NCI-H2107 treated with DMSO at 0.1 percent for 48 hours (cell line): ENCODE data around the gene WWC1.
"Not testable (repeated sequence)": the region's sequence is repeated elsewhere in the genome, so short reads cannot be mapped to it uniquely, and the experiment has no call there.

Experiments used
- DNase-seq: peaks from one replicate; lab custom pipeline; 2025; ENCODE audit not compliant: unreplicated experiment; lab: John Stamatoyannopoulos, UW

Gene WWC1

DNA sequence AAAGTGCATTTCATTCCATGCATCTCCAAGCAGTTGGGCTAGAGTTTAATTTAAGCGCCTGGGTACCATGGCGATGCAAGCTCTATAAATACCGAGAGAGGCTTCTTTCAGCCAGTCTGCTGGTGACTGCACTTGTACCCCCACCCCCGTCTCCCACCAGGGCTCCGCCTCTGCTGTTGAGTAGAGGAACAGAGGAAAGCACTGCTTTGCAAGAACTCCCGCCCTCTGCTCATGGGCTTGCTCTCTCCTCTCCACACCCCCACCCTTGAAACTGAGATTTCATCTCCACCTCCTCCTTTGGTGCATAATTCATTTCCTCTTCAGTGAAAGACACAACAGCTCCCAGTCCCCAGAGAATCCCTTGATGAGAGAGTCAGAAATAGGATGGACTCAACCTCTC, 5.1 kb upstream of the WWC1 start:
- DNase-seq, result no peak

DNA sequence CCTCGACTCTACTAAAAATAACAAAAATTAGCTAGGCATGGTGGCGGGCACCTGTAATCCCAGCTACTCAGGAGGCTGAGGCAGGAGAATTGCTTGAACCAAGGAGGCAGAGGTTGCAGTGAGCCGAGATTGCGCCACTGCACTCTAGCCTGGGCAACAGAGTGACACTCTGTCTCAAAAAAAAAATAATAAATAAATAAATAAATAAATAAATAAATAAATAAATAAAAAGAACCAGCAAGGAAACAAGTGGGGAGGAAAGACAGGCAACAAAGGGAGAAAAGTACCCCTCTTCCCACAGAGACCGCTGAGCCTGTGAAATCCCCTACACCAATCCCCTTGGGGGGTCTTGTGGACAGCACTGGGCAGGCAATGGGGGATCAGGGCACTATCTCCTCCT, 4.6 kb upstream of the WWC1 start:
- DNase-seq, result not testable (repeated sequence)

DNA sequence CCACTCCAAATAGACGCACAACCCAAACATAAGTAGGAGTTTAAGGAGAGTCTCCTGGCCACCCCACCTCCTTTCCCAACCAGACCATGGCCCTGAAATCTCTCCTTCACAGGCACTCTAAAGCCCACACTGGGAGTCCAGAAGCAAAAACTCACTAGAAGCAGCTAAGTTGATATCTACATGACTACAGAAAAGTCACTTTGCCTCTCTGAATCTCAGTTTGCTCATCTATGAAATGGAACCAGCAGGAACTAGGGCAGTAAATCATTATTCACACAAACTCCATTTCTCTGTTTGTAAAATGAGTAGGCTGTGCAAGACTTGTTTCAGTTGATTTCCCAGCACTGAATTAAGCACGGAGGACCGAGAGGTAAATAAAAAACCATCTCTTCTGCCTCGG, 4.1 kb upstream of the WWC1 start:
- no peak for DNase-seq

DNA sequence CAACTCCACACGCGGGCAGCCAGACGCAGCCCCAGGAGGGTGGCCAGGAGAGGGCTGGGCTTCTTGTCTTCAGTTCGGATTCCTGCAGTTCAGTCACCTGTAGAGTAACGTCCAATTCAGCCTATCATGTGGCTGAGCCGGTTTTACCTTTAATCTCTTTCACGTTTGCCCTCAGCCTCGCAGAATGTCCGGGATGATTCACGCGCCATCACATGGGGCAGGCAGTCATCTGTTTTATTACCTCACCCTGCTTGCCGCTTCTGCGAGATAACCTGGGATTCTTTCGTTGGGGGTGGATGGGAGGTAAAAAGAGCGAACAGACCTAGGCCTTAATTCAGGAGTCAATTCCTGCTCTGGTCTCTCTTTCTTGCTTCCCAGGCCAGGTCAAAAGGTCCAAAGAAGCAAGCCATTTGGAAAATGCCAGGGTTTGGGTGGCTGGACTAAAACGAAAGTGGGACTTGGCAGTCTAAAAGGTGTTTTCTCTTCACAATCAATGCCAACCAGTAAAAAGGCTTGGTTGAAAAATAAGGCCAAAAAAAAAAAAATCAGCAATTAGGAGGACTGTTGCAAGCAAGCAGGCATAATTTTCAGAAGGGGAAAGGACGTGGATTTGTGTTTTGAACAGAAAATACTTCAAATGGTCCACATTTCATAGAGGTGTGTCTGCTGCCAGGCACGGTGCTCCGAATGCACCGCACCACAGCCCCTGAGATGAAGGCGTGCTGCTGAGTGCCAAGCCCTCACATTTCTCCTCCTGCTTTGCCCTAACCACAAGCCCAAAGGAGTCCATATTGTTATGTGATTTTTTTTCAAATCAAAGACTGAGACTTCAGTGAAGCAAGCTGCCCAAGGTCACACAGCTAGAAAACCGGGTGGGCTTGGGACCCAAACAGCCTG, 2.8 kb upstream of the WWC1 start:
- DNase-seq, result no peak

DNA sequence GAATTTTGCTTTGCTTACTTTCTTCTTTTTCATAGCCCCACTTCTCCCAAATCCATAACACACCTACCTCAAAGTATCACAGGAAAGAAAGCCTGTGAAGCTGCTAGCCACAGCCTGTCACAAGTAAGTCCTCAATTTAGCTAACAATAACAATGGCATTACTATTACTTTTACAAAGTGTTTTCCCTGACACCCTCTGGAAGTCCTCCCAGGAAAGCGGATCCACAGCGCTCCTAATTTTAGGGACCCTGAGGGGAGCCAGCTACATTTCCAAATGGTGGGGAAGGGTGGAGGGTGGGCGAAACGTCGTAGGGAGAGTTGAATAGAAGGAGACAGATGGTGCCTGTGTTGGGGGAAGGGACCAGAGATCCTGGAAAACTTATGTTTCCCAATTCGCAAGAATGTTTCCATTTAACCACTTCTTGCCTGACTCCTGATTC, 523 bp upstream of the WWC1 start:
- no peak for DNase-seq

DNA sequence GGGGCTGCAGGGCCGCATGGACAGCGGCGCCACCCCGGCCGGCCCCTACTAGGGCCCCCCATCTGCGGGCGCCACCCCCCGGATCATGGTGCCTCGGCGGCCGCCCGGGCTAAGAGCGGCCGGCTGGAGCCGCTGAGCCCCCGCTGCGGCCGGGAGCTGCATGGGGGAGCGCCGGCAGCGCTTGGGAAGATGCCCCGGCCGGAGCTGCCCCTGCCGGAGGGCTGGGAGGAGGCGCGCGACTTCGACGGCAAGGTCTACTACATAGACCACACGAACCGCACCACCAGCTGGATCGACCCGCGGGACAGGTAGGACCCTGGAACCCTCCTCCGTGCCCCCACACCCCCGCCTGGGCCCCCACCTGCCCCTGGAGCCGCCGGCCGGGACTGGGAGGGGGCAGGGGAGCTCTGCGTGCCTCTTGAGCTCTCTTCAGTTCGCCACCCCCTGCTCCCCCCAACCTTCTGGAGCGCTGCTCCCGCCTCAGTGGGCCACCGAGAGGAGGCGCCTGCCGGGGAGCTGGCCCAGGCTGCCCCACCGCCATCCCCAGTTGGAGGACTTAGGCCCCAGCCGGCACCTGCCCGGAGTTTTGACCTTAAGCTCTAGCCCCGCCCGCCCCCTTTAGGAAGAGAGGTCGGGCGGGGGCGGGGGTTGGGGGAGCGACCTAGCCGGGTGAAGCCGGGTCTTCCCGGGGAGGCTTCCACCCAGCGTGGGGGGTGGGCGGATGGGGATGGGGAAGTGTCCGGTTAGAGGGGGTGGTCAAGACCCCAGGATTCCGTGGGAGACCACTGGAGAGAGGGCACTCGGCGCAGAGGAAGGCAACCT, 730 bp downstream of the WWC1 start:
- DNase-seq, result no peak

DNA sequence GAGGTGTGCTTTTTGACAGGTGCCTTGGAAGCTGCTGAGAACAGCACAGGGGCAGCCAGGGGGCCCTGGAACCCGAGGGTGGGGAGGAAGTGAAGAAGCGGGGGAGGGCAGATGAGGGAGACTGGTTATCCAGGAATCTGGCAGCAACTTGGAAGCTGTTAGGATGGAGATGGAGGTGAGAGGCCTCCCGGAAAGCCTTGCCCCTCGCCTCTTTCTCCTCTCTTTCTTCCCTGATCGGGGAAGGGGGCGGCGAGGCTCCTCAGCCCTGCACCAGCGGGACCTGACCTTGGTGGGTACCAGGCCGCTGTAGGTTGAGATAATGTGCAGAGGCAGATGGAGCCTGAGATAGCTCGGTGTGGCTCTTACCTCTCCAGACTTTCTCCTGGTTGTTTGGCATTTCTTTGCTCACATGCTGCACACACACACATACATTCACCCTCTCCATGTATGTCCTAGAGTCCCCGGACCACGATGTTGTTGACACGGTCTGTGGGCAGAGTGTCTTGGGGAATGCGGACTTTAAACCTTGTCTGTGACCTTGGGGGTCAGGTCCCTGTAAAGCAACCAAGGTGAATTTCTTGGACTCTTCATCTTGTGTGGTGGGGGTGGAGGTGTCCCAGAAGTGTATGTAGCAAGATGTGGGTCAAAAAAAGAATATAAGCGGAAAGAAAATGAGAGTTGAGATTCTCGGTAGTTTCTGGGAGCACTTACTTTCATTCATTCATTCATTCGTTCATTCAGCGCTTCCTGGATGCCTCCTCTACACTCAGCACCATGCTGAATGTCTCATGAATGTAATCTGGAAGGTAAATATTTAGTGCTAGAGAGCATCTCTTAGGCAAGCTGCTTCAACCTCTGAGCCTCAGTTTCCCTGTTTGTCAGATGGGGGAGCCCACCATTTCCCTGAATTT, 1.6 kb downstream of the WWC1 start:
- DNase-seq, result no peak

DNA sequence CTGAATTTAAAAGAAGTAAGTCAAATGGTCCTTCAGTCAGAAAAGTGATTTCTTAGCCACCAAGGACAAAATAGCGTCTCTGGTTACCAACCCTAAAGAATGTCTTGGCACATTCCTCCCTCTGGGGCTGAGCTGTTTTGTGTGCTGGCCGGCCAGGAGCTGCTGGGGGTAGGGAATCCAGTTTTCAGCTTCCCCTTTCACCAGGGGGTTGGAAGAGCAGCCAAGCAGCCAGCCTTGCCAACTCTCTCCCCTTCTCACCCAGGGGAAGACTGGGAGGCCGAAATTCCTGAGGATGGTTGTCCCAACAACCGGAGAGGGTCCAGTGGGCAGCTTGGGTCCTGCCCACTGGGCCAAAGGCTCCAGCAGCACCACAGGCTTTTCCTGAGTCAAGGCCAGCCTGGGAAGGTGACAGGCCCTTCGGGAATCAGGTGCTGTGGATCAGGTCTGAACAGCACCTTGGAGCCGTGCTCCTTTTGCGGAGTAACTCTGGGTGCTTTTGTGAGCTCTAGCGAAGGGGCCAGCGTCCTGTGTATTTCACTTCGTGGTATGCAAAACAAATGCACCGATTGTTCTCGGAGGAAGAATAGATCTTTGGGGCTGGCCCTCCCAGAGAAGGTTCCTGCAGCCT, 4.2 kb downstream of the WWC1 start:
- no peak for DNase-seq

DNA sequence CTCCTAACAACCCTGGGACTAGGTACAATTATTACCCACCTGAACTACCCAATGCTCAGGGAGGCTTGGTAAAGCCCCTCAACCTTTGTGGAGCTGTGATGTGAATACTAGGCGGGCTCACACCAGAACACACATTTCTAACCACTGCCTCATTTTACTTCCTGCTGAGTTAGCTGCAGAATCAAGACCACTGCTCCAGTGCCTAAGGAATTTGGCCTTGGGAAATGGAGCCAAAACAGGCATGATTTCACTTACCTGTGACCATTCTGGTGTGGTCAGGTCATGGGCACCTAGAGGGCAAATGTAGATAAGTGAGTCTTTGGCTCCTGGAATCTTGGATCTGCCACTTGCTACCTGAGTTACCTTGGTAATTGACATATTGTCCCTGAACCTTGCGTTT, 5.2 kb downstream of the WWC1 start:
- DNase-seq, result no peak

DNA sequence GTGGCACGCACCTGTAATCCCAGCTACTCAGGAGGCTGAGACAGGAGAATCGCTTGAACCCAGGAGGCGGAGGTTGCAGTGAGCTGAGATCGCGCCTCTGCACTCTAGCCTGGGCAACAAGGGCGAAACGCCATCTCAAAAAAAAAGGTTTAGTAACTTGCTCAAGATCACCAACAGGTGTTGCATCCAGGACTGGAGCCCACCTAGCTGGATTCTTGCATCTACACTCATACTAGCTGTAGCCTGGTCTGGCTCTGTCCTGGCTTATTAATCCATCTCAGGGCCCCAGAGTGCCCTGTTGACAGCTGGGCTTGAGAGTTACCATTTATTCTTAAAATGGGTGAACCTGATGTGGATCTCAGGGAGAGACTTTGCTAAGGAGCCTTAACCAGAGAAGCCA, 7.5 kb downstream of the WWC1 start:
- no peak for DNase-seq

DNA sequence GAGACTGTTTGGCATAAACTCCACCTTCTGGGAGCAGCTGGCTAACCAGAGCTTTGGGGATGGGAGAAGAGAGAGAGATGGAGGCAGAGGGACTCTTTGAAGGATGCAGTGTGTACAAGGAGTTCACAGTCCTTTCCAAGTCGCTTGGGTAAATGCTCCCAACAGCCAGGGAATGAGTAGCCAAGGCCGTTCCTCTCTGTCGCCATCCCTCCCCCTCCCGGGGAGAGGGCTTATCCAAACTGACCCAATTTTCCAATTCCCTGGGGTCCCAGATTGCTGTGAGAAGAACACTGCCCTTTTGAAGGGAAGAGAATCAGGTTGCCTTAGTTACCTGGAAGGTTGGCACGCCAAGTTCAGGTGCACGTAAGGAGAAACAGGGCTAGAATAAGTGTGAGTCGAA, 7.9 kb downstream of the WWC1 start:
- no peak for DNase-seq

DNA sequence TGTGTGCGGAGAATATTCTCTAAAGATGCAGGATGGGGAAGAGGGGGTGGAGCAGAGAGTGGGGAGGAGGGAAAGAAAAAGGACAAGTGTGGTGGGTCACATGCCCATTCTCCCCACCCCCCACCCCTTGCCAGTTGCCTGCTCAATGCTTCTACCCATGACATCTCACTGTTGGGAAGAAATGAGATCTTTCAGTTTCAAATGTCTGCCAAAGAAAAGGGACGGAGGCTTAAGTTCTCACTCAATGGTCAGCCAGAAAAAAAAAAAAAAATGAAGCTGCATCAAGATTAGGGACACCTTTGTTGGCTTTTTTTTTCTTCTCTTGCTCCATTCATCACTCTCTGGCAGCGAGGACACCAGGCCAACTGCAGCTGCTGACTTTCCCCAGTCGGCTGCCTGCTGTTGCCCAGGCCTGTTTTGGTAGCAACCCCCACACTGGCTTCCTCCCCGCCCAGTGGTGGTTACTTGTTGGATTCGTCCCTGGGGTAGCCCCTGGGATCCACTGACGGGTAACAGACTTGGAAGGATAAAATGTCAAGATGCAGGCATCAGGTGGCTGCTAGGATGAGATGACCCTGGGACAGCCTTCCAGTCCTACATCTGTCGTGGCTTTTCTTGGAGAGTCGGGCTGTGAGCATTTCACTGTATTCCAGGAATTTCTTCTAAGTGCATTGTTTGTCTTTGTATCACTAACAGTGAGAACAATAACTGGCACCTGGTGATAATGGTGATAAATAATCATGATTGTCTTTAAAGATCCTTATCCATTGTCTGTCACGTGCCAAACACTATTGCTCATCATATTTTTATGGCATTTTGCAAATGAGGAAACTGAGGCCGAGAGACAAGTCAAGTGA, 9.1 kb downstream of the WWC1 start:
- DNase-seq, result no peak

DNA sequence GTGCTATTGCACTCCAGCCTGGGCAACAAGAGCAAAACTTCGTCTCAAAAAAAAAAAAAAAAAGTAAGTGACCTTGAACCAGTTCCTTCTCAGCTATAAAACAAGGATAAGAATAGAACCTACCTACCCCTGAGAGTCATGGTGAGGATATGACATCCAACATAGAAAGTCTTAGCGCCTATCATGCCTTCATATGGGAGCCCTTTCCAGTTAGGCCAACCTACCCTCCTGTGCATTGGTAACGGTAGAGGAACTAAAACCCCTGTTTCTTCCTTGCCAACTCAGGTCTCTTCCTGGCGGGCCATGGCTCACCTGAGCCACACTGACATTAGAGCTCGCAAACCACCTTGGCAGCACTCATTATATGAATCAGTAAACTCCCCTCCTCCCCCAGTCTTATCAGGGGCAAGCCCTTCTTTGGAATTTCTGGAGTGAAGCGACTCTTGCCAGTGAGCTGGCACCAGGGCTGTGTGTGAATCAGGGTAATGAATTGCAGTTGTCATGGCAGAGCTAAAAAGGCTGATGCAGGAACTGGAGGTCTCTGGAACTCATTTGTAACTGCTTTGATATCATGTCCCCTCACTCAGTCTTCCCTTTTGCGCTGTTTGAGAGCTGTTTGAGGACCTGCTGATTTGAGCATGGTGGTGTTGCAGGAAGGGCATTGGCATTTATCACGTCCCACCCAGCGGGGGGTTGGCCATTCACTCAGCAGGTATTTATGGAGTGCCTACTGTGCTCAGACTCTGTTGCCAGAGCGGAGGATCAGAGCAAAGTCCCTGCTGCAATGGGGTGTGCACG, 10.3 kb downstream of the WWC1 start:
- no peak for DNase-seq

DNA sequence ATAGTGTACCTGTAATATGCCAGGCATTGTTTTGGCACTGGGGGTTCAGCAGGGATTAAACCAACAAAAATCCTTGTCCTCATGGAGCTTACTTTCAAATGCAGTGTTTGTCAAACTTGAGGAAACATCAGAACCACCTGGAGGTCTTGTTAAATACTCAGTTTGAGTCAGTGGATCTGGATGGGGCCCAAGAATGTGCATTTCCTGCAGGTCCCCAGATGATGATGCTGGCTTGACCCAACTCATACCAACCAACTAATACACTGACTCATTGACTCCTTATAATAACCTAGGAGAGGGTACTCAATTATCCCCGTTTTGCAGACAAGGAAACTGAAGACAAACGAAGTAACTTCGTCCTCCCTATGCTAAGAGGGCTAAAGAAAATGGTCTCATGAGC, 11.3 kb downstream of the WWC1 start:
- no peak for DNase-seq

DNA sequence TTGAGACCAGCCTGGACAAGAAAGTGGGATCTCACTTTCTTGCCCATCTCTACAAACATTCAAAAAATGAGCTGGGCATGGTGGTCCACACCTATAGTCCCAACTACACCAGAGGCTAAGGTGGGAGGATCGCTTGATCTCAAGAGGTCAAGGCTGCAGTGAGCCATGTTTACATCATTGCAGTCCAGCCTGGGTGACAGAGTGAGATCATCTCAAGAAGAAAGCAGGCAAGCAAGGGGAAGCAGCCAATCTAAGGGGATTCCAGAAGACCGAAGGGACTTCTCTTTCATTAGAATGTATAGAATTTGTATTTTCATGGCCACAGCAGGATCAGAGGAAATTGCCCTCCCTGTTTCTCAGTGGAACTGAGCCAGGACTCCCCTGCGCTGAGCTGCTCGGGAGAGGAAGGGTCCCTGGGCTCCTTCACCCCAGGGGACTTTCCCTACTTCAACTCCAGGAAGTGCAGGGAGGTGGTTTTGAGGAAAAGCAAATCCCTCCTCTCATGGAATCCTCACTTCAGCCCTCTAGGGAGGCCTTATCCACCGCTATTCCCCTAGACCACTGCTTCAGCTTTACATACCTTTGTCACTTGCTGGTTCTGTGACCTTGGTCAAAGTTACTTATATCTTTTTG, 12.1 kb downstream of the WWC1 start:
- no peak for DNase-seq

DNA sequence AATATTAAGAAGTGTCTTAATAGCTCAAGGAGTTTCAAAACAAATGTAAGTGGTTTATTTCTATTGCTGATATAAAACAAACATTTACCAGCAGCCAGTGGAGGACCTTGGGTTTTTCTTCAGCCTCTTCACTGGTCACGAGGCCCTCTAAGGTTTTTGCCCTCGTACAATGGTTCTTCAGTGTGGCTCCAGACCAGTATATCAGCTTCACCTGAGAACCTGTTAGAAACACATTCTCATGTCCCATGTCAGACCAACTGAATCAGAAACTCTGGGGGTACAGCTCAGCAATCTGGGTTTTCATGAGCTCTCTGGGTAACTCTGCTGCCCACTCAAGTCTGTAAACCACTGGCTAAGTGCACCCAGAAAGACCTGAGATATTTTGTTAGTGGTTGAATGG, 12.9 kb downstream of the WWC1 start:
- no peak for DNase-seq

DNA sequence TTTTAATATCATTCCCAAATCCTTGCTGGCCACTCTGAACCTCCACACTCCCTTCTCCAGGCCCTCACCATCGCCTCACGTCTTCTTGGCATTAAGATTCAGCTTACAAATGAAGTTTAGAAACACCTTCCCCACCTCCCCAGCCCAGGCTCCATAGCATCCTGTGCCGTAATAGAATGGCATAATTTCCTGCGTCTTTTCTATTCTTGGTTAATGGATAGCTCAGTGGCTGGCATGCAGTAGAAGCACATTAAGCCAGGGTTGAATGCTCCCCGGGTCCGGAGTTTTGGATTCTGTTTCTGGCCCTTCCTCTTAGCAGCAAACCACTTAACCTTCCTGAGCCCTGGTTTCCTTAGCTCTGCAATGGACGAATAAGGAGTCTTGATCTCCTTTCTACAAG, 13.8 kb downstream of the WWC1 start:
- DNase-seq, result no peak

DNA sequence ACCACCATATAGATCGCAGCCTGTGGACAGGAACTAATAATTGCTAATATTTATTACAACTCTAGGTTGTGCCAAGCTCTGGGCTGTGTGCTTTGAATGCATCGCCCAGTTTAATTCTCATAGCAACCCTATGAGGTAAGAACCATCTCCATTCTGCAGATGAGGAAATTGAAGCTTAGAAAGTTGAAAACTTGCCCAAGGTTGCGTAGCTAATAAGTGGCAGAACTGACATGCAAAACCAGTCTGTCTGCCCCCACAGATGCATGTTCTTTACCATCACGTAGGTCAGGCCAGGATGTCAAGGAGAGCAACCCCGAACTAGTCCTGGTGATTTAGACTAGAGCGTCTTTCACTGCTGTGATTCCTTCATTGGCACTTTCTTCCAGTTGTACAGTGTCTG, 15.6 kb downstream of the WWC1 start:
- no peak for DNase-seq
